ENCODE data around the gene PARPBP.

PARPBP gene

DNA sequence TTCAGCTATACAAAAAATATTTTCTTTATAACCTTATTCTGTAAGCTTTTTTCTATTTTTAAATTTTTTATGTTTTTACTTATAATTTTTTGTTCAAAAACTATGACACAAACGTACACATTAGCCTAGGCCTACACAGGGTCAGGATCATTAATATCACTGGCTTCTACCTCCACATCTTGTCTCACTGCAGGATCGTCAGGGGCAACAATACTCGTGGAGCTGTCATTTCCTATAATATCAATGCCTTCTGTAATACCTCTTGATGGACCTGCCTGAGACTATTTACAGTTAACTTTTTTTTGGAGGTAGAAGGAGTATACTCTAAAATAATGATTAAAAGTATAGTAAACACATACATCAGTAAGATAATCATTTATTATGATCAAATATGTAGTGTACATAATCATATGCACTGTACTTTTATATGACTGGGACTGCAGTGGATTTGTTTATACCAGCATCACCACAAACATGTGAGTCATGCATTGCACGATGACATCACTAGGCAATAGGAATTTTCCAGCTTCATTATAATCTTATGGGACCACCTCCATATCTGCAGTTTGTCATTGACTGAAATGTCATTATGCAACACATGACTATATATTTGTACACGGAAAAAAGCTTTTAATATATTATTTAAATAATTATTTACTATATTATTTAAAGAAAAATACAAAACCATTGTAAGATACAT, 96.2 kb downstream of the PARPBP start:
- TF ChIP-seq FOXP2 (optimal IDR thresholded peaks at IDR 0.05; ENCODE audit: borderline replicate concordance, extremely low read depth, extremely low read length, insufficient read depth) (no peak), POLR2AphosphoS5 (IDR thresholded peaks at IDR 0.05; ENCODE audit: low read depth, low read length) (no peak), TAF1 (IDR thresholded peaks at IDR 0.05; ENCODE audit: borderline replicate concordance, insufficient read depth, low read length) (no peak), SIN3A (IDR thresholded peaks at IDR 0.05; ENCODE audit: borderline replicate concordance, insufficient read depth, low read length) (no peak)
- TF ChIP-seq, protein P1, sequence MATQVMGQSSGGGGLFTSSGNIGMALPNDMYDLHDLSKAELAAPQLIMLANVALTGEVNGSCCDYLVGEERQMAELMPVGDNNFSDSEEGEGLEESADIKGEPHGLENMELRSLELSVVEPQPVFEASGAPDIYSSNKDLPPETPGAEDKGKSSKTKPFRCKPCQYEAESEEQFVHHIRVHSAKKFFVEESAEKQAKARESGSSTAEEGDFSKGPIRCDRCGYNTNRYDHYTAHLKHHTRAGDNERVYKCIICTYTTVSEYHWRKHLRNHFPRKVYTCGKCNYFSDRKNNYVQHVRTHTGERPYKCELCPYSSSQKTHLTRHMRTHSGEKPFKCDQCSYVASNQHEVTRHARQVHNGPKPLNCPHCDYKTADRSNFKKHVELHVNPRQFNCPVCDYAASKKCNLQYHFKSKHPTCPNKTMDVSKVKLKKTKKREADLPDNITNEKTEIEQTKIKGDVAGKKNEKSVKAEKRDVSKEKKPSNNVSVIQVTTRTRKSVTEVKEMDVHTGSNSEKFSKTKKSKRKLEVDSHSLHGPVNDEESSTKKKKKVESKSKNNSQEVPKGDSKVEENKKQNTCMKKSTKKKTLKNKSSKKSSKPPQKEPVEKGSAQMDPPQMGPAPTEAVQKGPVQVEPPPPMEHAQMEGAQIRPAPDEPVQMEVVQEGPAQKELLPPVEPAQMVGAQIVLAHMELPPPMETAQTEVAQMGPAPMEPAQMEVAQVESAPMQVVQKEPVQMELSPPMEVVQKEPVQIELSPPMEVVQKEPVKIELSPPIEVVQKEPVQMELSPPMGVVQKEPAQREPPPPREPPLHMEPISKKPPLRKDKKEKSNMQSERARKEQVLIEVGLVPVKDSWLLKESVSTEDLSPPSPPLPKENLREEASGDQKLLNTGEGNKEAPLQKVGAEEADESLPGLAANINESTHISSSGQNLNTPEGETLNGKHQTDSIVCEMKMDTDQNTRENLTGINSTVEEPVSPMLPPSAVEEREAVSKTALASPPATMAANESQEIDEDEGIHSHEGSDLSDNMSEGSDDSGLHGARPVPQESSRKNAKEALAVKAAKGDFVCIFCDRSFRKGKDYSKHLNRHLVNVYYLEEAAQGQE (IDR thresholded peaks at IDR 0.05; ENCODE audit: insufficient read depth in 1 of 2, low read depth in 2 of 2, low read length in 2 of 2): no peak

DNA sequence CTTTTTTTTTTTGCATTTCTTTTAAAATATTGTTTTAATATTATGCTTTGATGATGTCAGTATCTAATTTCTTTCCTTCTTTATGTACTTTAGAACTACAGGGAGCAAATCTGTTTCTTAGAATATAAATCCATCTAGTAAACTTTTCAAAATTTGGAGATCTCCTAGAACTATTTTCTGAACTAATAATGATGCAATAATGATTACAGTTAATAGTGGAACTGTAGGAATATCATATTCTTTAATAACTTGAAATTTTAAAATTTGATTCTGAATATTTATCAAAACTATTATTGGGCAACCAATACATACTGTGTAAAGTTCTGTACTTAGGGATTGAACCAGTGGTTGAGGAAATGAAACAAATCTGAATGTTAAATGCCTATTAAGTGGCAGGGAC, 100.8 kb downstream of the PARPBP start:
- TF ChIP-seq TAF1 (IDR thresholded peaks at IDR 0.05; ENCODE audit: borderline replicate concordance, insufficient read depth, low read length): no peak
- TF ChIP-seq, protein P1 (IDR thresholded peaks at IDR 0.05; ENCODE audit: insufficient read depth in 1 of 2, low read depth in 2 of 2, low read length in 2 of 2): no peak
- TF ChIP-seq FOXP2 (optimal IDR thresholded peaks at IDR 0.05; ENCODE audit: borderline replicate concordance, extremely low read depth, extremely low read length, insufficient read depth): no peak
- no peak for TF ChIP-seq SIN3A (IDR thresholded peaks at IDR 0.05; ENCODE audit: borderline replicate concordance, insufficient read depth, low read length)
- TF ChIP-seq POLR2AphosphoS5 (IDR thresholded peaks at IDR 0.05; ENCODE audit: low read depth, low read length): no peak

DNA sequence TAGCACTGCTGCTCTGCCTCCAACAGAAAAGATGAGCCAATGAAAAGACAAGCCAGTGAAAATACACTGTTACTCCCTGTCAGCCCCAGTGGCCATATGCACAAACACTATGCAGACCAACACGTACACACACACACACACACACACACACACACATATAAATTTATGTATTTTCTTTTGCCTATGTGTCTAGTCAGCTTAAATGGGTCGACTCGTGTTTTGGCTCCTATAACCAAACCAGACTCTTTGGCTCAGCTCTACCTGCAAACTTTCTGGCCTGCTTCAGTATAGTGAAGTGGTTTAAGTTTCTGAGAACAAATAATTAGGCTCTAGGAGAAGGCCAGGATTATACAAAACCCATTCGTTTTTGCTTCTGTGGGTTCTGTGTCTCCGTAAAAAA, 108.0 kb downstream of the PARPBP start:
- TF ChIP-seq, protein P1 (IDR thresholded peaks at IDR 0.05; ENCODE audit: insufficient read depth in 1 of 2, low read depth in 2 of 2, low read length in 2 of 2): no peak
- TF ChIP-seq FOXP2 (optimal IDR thresholded peaks at IDR 0.05; ENCODE audit: borderline replicate concordance, extremely low read depth, extremely low read length, insufficient read depth) (no peak), POLR2AphosphoS5 (IDR thresholded peaks at IDR 0.05; ENCODE audit: low read depth, low read length) (no peak), SIN3A (IDR thresholded peaks at IDR 0.05; ENCODE audit: borderline replicate concordance, insufficient read depth, low read length) (no peak), TAF1 (IDR thresholded peaks at IDR 0.05; ENCODE audit: borderline replicate concordance, insufficient read depth, low read length) (no peak)

- TF ChIP-seq, protein P1 (IDR thresholded peaks at IDR 0.05; ENCODE audit: insufficient read depth in 1 of 2, low read depth in 2 of 2, low read length in 2 of 2): no peak
- TF ChIP-seq TAF1 (IDR thresholded peaks at IDR 0.05; ENCODE audit: borderline replicate concordance, insufficient read depth, low read length): no peak
- TF ChIP-seq FOXP2 (optimal IDR thresholded peaks at IDR 0.05; ENCODE audit: borderline replicate concordance, extremely low read depth, extremely low read length, insufficient read depth): no peak
- no peak for TF ChIP-seq POLR2AphosphoS5 (IDR thresholded peaks at IDR 0.05; ENCODE audit: low read depth, low read length)
- no peak for TF ChIP-seq SIN3A (IDR thresholded peaks at IDR 0.05; ENCODE audit: borderline replicate concordance, insufficient read depth, low read length)
Measured at GRCh38 chr12:102232036-102232435, 112.1 kb downstream of the PARPBP start.

Data from PFSK-1 (cell line).